Measurements from ENCODE around the gene RPS6KA2. TPM values are rescaled to one million over a fixed set of nuclear protein-coding genes. Genes with fewer than 3 reads are reported as not detected.
"Not testable (repeated sequence)": the region's sequence is repeated elsewhere in the genome, so short reads cannot be mapped to it uniquely, and the experiment has no call there.

The RPS6KA2 gene
- total RNA-seq, 1 donor from 2014 or later, result 37.5 TPM

DNA sequence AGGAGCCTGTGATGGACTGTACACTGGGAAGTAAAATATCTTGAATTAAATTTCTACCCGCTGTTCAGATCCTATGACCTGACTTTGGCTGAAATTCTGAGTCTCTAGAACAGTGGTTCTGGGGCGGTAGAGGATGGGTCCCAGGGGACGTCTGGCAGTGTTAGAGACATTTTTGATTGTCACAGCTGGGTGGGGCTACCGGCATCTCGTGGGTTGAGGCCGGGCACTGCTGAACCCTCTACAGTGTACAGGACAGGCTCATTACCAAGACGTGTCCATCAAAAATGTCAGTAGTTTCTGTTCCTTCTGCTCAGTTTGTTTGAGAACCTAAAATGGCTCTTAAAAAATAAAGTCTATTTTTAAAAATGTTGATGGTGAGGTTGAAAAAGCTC is 11.5 kb upstream of the RPS6KA2 start:
- TF ChIP-seq, protein P1, sequence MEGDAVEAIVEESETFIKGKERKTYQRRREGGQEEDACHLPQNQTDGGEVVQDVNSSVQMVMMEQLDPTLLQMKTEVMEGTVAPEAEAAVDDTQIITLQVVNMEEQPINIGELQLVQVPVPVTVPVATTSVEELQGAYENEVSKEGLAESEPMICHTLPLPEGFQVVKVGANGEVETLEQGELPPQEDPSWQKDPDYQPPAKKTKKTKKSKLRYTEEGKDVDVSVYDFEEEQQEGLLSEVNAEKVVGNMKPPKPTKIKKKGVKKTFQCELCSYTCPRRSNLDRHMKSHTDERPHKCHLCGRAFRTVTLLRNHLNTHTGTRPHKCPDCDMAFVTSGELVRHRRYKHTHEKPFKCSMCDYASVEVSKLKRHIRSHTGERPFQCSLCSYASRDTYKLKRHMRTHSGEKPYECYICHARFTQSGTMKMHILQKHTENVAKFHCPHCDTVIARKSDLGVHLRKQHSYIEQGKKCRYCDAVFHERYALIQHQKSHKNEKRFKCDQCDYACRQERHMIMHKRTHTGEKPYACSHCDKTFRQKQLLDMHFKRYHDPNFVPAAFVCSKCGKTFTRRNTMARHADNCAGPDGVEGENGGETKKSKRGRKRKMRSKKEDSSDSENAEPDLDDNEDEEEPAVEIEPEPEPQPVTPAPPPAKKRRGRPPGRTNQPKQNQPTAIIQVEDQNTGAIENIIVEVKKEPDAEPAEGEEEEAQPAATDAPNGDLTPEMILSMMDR (IDR thresholded peaks at IDR 0.05; ENCODE audit: unreplicated experiment), result no peak
- H3K27ac Mint-ChIP-seq, result no peak overlapping the region
- H3K27me3 Mint-ChIP-seq, result peaks cover 30% of the 10 kb centered on the region
- no peak for DNase-seq (ENCODE audit: low spot score, unreplicated experiment)
- no peaks in the 10 kb centered on the region for H3K36me3 Mint-ChIP-seq (ENCODE audit: insufficient read depth)
- peaks cover 3% of the 10 kb centered on the region for H3K9me3 Mint-ChIP-seq (ENCODE audit: low read depth)
- peaks cover 4% of the 10 kb centered on the region for H3K4me1 Mint-ChIP-seq (ENCODE audit: low read depth)
- no peak overlapping the region for H3K4me3 Mint-ChIP-seq (ENCODE audit: low read depth)

DNA sequence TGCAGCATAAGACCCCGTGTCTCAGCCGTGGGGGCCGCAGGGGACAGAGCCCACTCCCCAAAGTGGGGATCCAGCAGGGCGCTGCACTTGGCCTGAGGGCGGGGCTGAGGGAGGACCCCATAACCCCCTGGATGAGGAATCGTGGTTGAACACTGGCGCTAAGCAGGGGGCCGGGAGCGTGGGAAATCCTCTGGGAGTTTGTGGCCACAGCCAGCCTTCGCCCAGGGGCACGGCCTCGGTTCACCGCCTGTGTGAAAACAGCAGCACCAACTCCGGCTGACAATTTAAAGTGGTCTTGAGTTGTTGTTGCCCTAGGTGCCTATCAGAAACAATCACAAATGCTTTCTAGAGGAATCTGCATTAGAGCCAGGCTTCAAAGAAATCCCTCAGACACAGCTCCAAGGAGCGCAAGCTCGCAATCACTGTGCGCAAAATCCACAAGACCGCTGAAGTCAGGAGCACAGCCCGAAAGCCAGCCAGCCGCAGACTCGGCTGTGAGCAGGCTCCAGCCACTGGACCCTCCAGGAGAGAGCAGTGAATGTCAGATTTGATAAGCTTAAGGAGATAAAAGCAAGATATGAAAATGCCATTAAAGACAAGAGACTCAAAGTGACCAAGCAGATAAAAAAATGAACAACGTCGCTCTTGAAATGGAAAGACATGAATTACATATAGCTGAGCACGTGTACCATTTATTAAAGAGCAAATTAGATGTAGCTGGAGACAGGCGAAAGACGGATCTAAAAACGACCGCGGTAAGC is 10.9 kb upstream of the RPS6KA2 start:
- Mint-ChIP-seq H3K9me3 (ENCODE audit: low read depth) (peaks cover 3% of the 10 kb centered on the region), H3K27ac (no peak overlapping the region), H3K36me3 (ENCODE audit: insufficient read depth) (no peaks in the 10 kb centered on the region), H3K4me3 (ENCODE audit: low read depth) (no peak overlapping the region), H3K4me1 (ENCODE audit: low read depth) (peaks cover 4% of the 10 kb centered on the region), H3K27me3 (peaks cover 30% of the 10 kb centered on the region)
- no peak for DNase-seq (ENCODE audit: low spot score, unreplicated experiment)
- TF ChIP-seq, protein P1 (IDR thresholded peaks at IDR 0.05; ENCODE audit: unreplicated experiment), result no peak

- H3K27ac Mint-ChIP-seq, result no peak overlapping the region
- H3K9me3 Mint-ChIP-seq (ENCODE audit: low read depth), result peaks cover 3% of the 10 kb centered on the region
- peaks cover 4% of the 10 kb centered on the region for H3K4me1 Mint-ChIP-seq (ENCODE audit: low read depth)
- DNase-seq (ENCODE audit: low spot score, unreplicated experiment), result no peak
- H3K36me3 Mint-ChIP-seq (ENCODE audit: insufficient read depth), result no peaks in the 10 kb centered on the region
- no peak overlapping the region for H3K4me3 Mint-ChIP-seq (ENCODE audit: low read depth)
- peaks cover 30% of the 10 kb centered on the region for H3K27me3 Mint-ChIP-seq
- TF ChIP-seq, protein P1 (IDR thresholded peaks at IDR 0.05; ENCODE audit: unreplicated experiment), result no peak
These were observed 9.9 kb upstream of the RPS6KA2 start for GRCh38 chr6:166636934-166637333.

GRCh38 chr6:166636191-166636933 is 9.3 kb upstream of the RPS6KA2 start:
- Mint-ChIP-seq H3K4me1 (ENCODE audit: low read depth) (peaks cover 1% of the 10 kb centered on the region), H3K9me3 (ENCODE audit: low read depth) (peaks cover 3% of the 10 kb centered on the region), H3K27ac (no peak overlapping the region), H3K36me3 (ENCODE audit: insufficient read depth) (no peaks in the 10 kb centered on the region), H3K27me3 (peaks cover 35% of the 10 kb centered on the region), H3K4me3 (ENCODE audit: low read depth) (no peak overlapping the region)
- DNase-seq (ENCODE audit: low spot score, unreplicated experiment), result no peak
- TF ChIP-seq, protein P1 (IDR thresholded peaks at IDR 0.05; ENCODE audit: unreplicated experiment), result no peak

DNA sequence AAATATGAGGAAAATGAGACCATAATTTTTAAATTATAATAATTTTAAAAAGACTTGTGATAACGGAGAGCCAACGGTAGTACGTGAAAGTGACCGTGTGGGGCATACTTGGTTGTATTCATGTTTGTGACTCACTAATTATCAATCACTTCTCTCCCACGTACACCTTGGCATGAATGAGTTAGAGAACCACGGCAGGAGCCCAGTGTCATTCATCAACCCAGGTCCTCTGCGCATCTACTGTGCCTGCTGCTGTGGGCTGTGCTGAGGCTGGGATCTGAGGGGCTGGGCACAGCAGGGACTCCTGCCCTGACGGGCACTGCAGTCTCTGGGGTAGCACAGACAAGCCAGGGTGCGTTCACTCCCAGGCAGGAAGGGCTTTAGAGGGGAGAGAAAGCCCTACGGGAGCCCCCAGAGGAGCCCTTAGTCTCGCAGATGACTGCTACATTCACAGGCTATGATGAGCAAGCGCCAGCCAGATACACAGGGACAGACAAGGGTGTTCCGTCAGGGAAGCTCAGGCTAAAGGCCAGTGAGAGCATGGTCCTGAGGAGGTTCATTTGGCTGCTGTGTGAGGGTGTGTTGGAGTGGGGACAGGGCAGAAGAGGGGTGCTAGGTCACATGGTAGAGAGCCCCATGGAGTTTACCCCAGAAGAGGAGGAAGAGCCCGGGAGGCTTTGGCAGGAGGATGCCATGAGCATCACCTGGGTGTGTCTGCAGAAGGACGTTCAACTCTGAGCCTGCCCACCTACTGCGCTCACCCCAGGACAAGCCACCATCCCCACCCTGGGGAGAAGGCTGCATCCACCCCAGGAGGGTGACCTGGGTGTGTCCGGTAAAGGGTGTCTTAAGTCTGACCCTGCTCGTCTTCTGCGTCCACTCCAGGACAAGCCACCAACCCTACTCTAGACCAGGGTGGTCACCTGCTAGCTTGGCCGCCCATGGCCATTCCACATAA is 8.2 kb upstream of the RPS6KA2 start:
- Mint-ChIP-seq H3K27me3 (peaks cover 40% of the 10 kb centered on the region), H3K36me3 (ENCODE audit: insufficient read depth) (no peaks in the 10 kb centered on the region), H3K4me3 (ENCODE audit: low read depth) (no peak overlapping the region), H3K27ac (no peak overlapping the region), H3K9me3 (ENCODE audit: low read depth) (peaks cover 3% of the 10 kb centered on the region), H3K4me1 (ENCODE audit: low read depth) (peaks cover 1% of the 10 kb centered on the region)
- DNase-seq (ENCODE audit: low spot score, unreplicated experiment), result no peak
- TF ChIP-seq, protein P1 (IDR thresholded peaks at IDR 0.05; ENCODE audit: unreplicated experiment), result no peak

- peaks cover 43% of the 10 kb centered on the region for H3K27me3 Mint-ChIP-seq
- not testable (repeated sequence) for H3K9me3 Mint-ChIP-seq (ENCODE audit: low read depth); H3K4me1 Mint-ChIP-seq (ENCODE audit: low read depth); DNase-seq (ENCODE audit: low spot score, unreplicated experiment); H3K4me3 Mint-ChIP-seq (ENCODE audit: low read depth); H3K27ac Mint-ChIP-seq; H3K36me3 Mint-ChIP-seq (ENCODE audit: insufficient read depth)
These were observed 7.5 kb upstream of the RPS6KA2 start for GRCh38 chr6:166634581-166634980.
